Keratinocyte (primary cell): ENCODE measurements around the gene UBE2C. TPM values are rescaled to one million over a fixed set of nuclear protein-coding genes. Genes with fewer than 3 reads are reported as not detected.

Experiments
- DNase-seq: peaks from one replicate; pipeline ENCODE4 v3.0.0-alpha.2; 2011; ENCODE audit warnings: low read depth, missing footprints, low spot score
- FAIRE-seq: peaks from 2 replicates; lab custom pipeline; 2011; peaks lifted over from hg19 to GRCh38; lab: Jason Lieb, UNC
- H2AFZ ChIP-seq: 2 replicates; pipeline ENCODE4 v1.6.0; 2012; ENCODE audit warnings: low read length, control low read depth, inconsistent platforms; ENCODE audit not compliant: control insufficient read depth
- H3K27ac ChIP-seq: 2 replicates; pipeline ENCODE4 v1.5.1; 2011; ENCODE audit warnings: low read length; ENCODE audit not compliant: control insufficient read depth, insufficient read depth
- H3K27me3 ChIP-seq: 3 replicates; pipeline ENCODE4 v1.6.0; 2011; ENCODE audit warnings: low read length; ENCODE audit not compliant: control insufficient read depth, insufficient read depth; ENCODE audit errors: extremely low read depth
- H3K36me3 ChIP-seq, 2 experiments: 2 replicates in 1 of 2; 3 replicates in 1 of 2; pipeline ENCODE4 v1.5.1; 2011; ENCODE audit warnings: low read length in 2 of 2, mild to moderate bottlenecking in 1 of 2; ENCODE audit not compliant: control insufficient read depth in 2 of 2, insufficient read depth in 2 of 2; ENCODE audit errors: extremely low read depth in 1 of 2
- H3K4me1 ChIP-seq: 3 replicates; pipeline ENCODE4 v1.5.1; 2011; ENCODE audit warnings: low read length; ENCODE audit not compliant: control insufficient read depth, insufficient read depth; ENCODE audit errors: extremely low read depth
- H3K4me2 ChIP-seq: 3 replicates; pipeline ENCODE4 v1.6.0; 2011; ENCODE audit warnings: low read depth, low read length; ENCODE audit not compliant: control insufficient read depth, insufficient read depth; ENCODE audit errors: extremely low read depth
- H3K4me3 ChIP-seq, 3 experiments: fragments of 200-600 bp in 1 of 3; sonication (generic) in 1 of 3; 2 replicates in 2 of 3; 3 replicates in 1 of 3; pipeline ENCODE4 v1.5.1; 2011 to 2016; ENCODE audit warnings: low read length in 3 of 3, mild to moderate bottlenecking in 3 of 3, control low read depth in 2 of 3, inconsistent platforms in 1 of 3, low read depth in 1 of 3, mixed read lengths in 1 of 3, mixed run types in 1 of 3, moderate library complexity in 1 of 3; ENCODE audit not compliant: control insufficient read depth in 2 of 3, insufficient read depth in 2 of 3; ENCODE audit errors: extremely low read depth in 1 of 3
- H3K79me2 ChIP-seq: 2 replicates; pipeline ENCODE4 v1.6.0; 2012; ENCODE audit warnings: low read length; ENCODE audit not compliant: control insufficient read depth, insufficient read depth
- H3K9ac ChIP-seq: 3 replicates; pipeline ENCODE4 v1.6.0; 2011; ENCODE audit warnings: low read length; ENCODE audit not compliant: control insufficient read depth, insufficient read depth; ENCODE audit errors: extremely low read depth
- H3K9me1 ChIP-seq: 3 replicates; pipeline ENCODE4 v1.6.0; 2011; ENCODE audit warnings: low read length; ENCODE audit not compliant: control insufficient read depth, insufficient read depth; ENCODE audit errors: extremely low read depth
- H3K9me3 ChIP-seq: 2 replicates; pipeline ENCODE4 v1.5.1; 2012; ENCODE audit warnings: low read depth, low read length; ENCODE audit not compliant: control insufficient read depth
- H4K20me1 ChIP-seq: 3 replicates; pipeline ENCODE4 v1.6.0; 2011; ENCODE audit warnings: low read length; ENCODE audit not compliant: control insufficient read depth, insufficient read depth; ENCODE audit errors: extremely low read depth
- CTCF ChIP-seq, 3 experiments: IDR thresholded peaks in 1 of 3; conservative IDR thresholded peaks in 1 of 3; optimal IDR thresholded peaks in 1 of 3; 2 replicates in 2 of 3; 3 replicates in 1 of 3; pipeline versions ENCODE3 to v1.5.1; 2011; ENCODE audit warnings: low read length in 3 of 3, mild to moderate bottlenecking in 3 of 3, moderate library complexity in 2 of 3, control low read depth in 1 of 3, inconsistent platforms in 1 of 3; ENCODE audit not compliant: insufficient read depth in 2 of 3; ENCODE audit errors: extremely low read depth in 1 of 3
- EZH2 ChIP-seq: IDR thresholded peaks from one replicate; pipeline ENCODE4 v1.6.1; 2012; ENCODE audit warnings: inconsistent platforms, mild to moderate bottlenecking, low read length, moderate library complexity
- dilution Hi-C: fragments of 300-500 bp; cut with MboI; formaldehyde crosslinking; loops from one replicate; pipeline ENCODE4 v1.7.0; 2020; ENCODE audit warnings: low sequenced_read_pairs; ENCODE audit not compliant: extremely low pct_ligation_motif_present
- polyA plus RNA-seq, 5 experiments: library from polyadenylated mRNA; depleted of rRNA in 3 of 5; stranded (reverse) in 3 of 5; stranded (forward) in 1 of 5; unstranded in 1 of 5; fragments of >200 nt; gene quantifications; 1 replicate in 1 of 5; 2 replicates in 3 of 5; 3 replicates in 1 of 5; pipeline versions ENCODE4 v1.2.1 to v1.2.3, GENCODE V29; 2011 to 2012; ENCODE audit warnings: missing spikeins in 2 of 5, low read depth in 1 of 5, low replicate concordance in 1 of 5

Gene UBE2C
- polyA plus RNA-seq, 1 donor (not counting 4 experiments of a cell fraction or from before 2014, with no cell fraction given) = 46.6 TPM

- no peak overlapping the region for H3K4me3 ChIP-seq
- no peak overlapping the region for H3K27ac ChIP-seq
- no peaks in the 10 kb centered on the region for H4K20me1 ChIP-seq
- no peak overlapping the region for H2AFZ ChIP-seq
- FAIRE-seq (no peak), DNase-seq (no peak)
- H3K79me2 ChIP-seq = peaks cover 17% of the 10 kb centered on the region
- H3K27me3 ChIP-seq = no peaks in the 10 kb centered on the region
- no peaks in the 10 kb centered on the region for H3K9me3 ChIP-seq
- no peak overlapping the region for H3K4me2 ChIP-seq
- no peaks in the 10 kb centered on the region for H3K36me3 ChIP-seq
- TF ChIP-seq EZH2 (no peak), CTCF (optimal IDR thresholded peaks at IDR 0.05 in 1 of 3, IDR thresholded peaks at IDR 0.05 in 1 of 3, conservative IDR thresholded peaks at IDR 0.05 in 1 of 3; ENCODE audit: extremely low read depth in 1 of 3, insufficient read depth in 2 of 3, low read length in 3 of 3) (no peak)
- peaks cover 2% of the 10 kb centered on the region for H3K9me1 ChIP-seq
- H3K4me1 ChIP-seq = peaks cover 14% of the 10 kb centered on the region
- no peak overlapping the region for H3K9ac ChIP-seq
- dilution Hi-C loops = no loop called here
Measured at GRCh38 chr20:45859916-45860315, 47.5 kb downstream of the UBE2C start.

GRCh38 chr20:45860560-45861220, 48.2 kb downstream of the UBE2C start:
- DNase-seq (no peak), FAIRE-seq (no peak)
- peaks cover 14% of the 10 kb centered on the region for H3K79me2 ChIP-seq
- H4K20me1 ChIP-seq = no peaks in the 10 kb centered on the region
- no peak overlapping the region for H3K4me3 ChIP-seq
- dilution Hi-C loops = no loop called here
- no peak for TF ChIP-seq EZH2
- H3K27me3 ChIP-seq = no peaks in the 10 kb centered on the region
- no peaks in the 10 kb centered on the region for H3K36me3 ChIP-seq
- H3K9ac ChIP-seq = no peak overlapping the region
- H3K27ac ChIP-seq = no peak overlapping the region
- H3K9me3 ChIP-seq = no peaks in the 10 kb centered on the region
- H3K9me1 ChIP-seq = peaks cover 2% of the 10 kb centered on the region
- no peak overlapping the region for H2AFZ ChIP-seq
- H3K4me1 ChIP-seq = peaks cover 17% of the 10 kb centered on the region
- no peak overlapping the region for H3K4me2 ChIP-seq
